GM23338 (cell line): ENCODE data around the gene PERCC1. TPM values are rescaled to one million over a fixed set of nuclear protein-coding genes. Genes with fewer than 3 reads are reported as not detected.

Experiments used
- ATAC-seq: fragments of 200-7000 bp; cut with Tn5 transposase; 3 replicates; pipeline ENCODE4 v1.9.1; 2020
- DNase-seq: peaks from one replicate; pipeline ENCODE4 v3.0.0-alpha.2; 2015; ENCODE audit warnings: low spot score
- H2AFZ ChIP-seq: fragments of 200-600 bp; sonication (generic); 2 replicates; pipeline ENCODE4 v1.8.0; 2016; ENCODE audit warnings: antibody characterized with exemption, mild to moderate bottlenecking, moderate library complexity
- H3F3A ChIP-seq: fragments of 200-600 bp; sonication (generic); replicated peaks from 2 replicates; pipeline ENCODE4 v1.8.0; 2017; ENCODE audit warnings: antibody characterized with exemption, mixed run types, low read depth
- H3K27ac ChIP-seq: fragments of 200-600 bp; sonication (generic); 2 replicates; pipeline ENCODE4 v1.6.1; 2016; ENCODE audit warnings: low read depth
- H3K27me3 ChIP-seq: fragments of 200-600 bp; sonication (generic); 2 replicates; pipeline ENCODE4 v1.8.0; 2016; ENCODE audit warnings: mild to moderate bottlenecking, mixed run types, moderate library complexity; ENCODE audit not compliant: insufficient read depth
- H3K36me3 ChIP-seq: fragments of 200-600 bp; sonication (generic); 2 replicates; pipeline ENCODE4 v1.8.0; 2016; ENCODE audit warnings: mild to moderate bottlenecking; ENCODE audit not compliant: insufficient read depth
- H3K4me1 ChIP-seq: fragments of 200-600 bp; sonication (generic); 2 replicates; pipeline ENCODE4 v1.8.0; 2016; ENCODE audit warnings: mild to moderate bottlenecking, moderate library complexity; ENCODE audit not compliant: insufficient read depth
- H3K4me2 ChIP-seq: fragments of 200-600 bp; sonication (generic); 2 replicates; pipeline ENCODE4 v1.7.1; 2017; ENCODE audit warnings: mixed run types
- H3K4me3 ChIP-seq: fragments of 200-600 bp; sonication (generic); 2 replicates; pipeline ENCODE4 v1.6.1; 2016; ENCODE audit warnings: mixed run types
- H3K79me2 ChIP-seq: fragments of 200-600 bp; sonication (generic); replicated peaks from 2 replicates; pipeline ENCODE4 v1.8.0; 2017; ENCODE audit warnings: mild to moderate bottlenecking; ENCODE audit not compliant: insufficient read depth
- H3K9me2 ChIP-seq: fragments of 200-600 bp; sonication (generic); 2 replicates; pipeline ENCODE4 v1.8.0; 2017; ENCODE audit not compliant: insufficient read depth
- H4K20me1 ChIP-seq: fragments of 200-600 bp; sonication (generic); replicated peaks from 2 replicates; pipeline ENCODE4 v1.8.0; 2017; ENCODE audit warnings: mild to moderate bottlenecking; ENCODE audit not compliant: insufficient read depth
- H3K27ac Mint-ChIP-seq: 2 replicates; pipeline ENCODE4 v1.8.0; 2020; ENCODE audit warnings: inconsistent platforms, mild to moderate bottlenecking, moderate library complexity, mixed read lengths
- H3K27me3 Mint-ChIP-seq: 3 replicates; pipeline ENCODE4 v1.8.0; 2022; ENCODE audit warnings: low read depth, mild to moderate bottlenecking, moderate library complexity, mixed read lengths, inconsistent platforms; ENCODE audit not compliant: insufficient read depth, poor library complexity
- H3K36me3 Mint-ChIP-seq: 3 replicates; pipeline ENCODE4 v1.8.0; 2021; ENCODE audit warnings: low read depth, mild to moderate bottlenecking, inconsistent platforms, moderate library complexity, mixed read lengths
- H3K4me1 Mint-ChIP-seq: 3 replicates; pipeline ENCODE4 v1.8.0; 2020; ENCODE audit warnings: mild to moderate bottlenecking, inconsistent platforms, mixed read lengths
- H3K4me3 Mint-ChIP-seq: 3 replicates; pipeline ENCODE4 v1.8.0; 2021; ENCODE audit warnings: moderate library complexity, mild to moderate bottlenecking, inconsistent platforms, mixed read lengths
- H3K9me3 Mint-ChIP-seq: 3 replicates; pipeline ENCODE4 v1.8.0; 2020; ENCODE audit warnings: moderate library complexity, mild to moderate bottlenecking, inconsistent platforms, mixed read lengths
- CREB1 ChIP-seq: fragments of 250-450 bp; sonication (Bioruptor Pico); IDR thresholded peaks from 2 replicates; pipeline ENCODE4 v1.5.0; 2020; ENCODE audit warnings: low read depth, mild to moderate bottlenecking, moderate library complexity
- CTCF ChIP-seq, 2 experiments: fragments of 200-600 bp in 1 of 2; sonication (generic) in 1 of 2; conservative IDR thresholded peaks; 2 replicates each; pipeline versions ENCODE4 v1.5.1 to v1.6.1; 2016 to 2017; ENCODE audit warnings: antibody characterized with exemption in 2 of 2, low read depth in 2 of 2, mild to moderate bottlenecking in 2 of 2, moderate library complexity in 1 of 2
- ETS1 ChIP-seq: IDR thresholded peaks from 2 replicates; pipeline ENCODE4 v1.6.1; 2016; ENCODE audit warnings: antibody characterized with exemption
- EZH2 ChIP-seq: fragments of 200-600 bp; sonication (generic); IDR thresholded peaks from one replicate; pipeline ENCODE4 v1.8.0; 2017; ENCODE audit warnings: antibody characterized with exemption, mild to moderate bottlenecking, low read depth; ENCODE audit not compliant: unreplicated experiment
- EZH2phosphoT487 ChIP-seq: fragments of 200-600 bp; sonication (generic); IDR thresholded peaks from one replicate; pipeline ENCODE4 v1.8.1; 2018; ENCODE audit warnings: antibody characterized with exemption; ENCODE audit not compliant: unreplicated experiment
- JUNB ChIP-seq: IDR thresholded peaks from one replicate; pipeline ENCODE4 v1.6.1; 2016; ENCODE audit warnings: antibody characterized with exemption; ENCODE audit not compliant: unreplicated experiment
- NANOG ChIP-seq: IDR thresholded peaks from 2 replicates; pipeline ENCODE4 v1.6.1; 2016; ENCODE audit warnings: antibody characterized with exemption, borderline replicate concordance
- POLR2AphosphoS5 ChIP-seq: IDR thresholded peaks from 2 replicates; pipeline ENCODE4 v1.6.1; 2016; ENCODE audit warnings: antibody characterized with exemption, low read depth
- STAT1 ChIP-seq: IDR thresholded peaks from one replicate; pipeline ENCODE4 v1.6.1; 2016; ENCODE audit warnings: antibody characterized with exemption; ENCODE audit not compliant: unreplicated experiment
- ZNF114 ChIP-seq: fragments of 250-450 bp; sonication (Bioruptor Pico); IDR thresholded peaks from 2 replicates; pipeline ENCODE4 v1.5.0; 2020; ENCODE audit warnings: mild to moderate bottlenecking, moderate library complexity
- ZNF331 ChIP-seq: fragments of 250-450 bp; sonication (Bioruptor Pico); IDR thresholded peaks from 2 replicates; pipeline ENCODE4 v1.5.0; 2020; ENCODE audit warnings: low read depth, mild to moderate bottlenecking, moderate library complexity
- polyA plus RNA-seq: library from polyadenylated mRNA; unstranded; fragments of >200 nt; fragmentation: Nextera tagmentation; extraction: Ambion mirVana; gene quantifications from 2 replicates; pipeline ENCODE4 v1.2.1, GENCODE V29; 2016
- total RNA-seq: library from RNA; depleted of rRNA; stranded (reverse); fragments of >200 nt; shearing (Covaris generic); gene quantifications from 2 replicates; pipeline ENCODE4 v1.2.3, GENCODE V29; 2014
- TF ChIP-seq, protein P1 (sequence below): IDR thresholded peaks from one replicate; pipeline ENCODE4 v1.6.1; 2018; ENCODE audit warnings: antibody characterized with exemption; ENCODE audit not compliant: unreplicated experiment
- TF ChIP-seq, protein P2 (sequence below): fragments of 250-450 bp; sonication (Bioruptor Pico); IDR thresholded peaks from 2 replicates; pipeline ENCODE4 v1.5.0; 2020; ENCODE audit warnings: mild to moderate bottlenecking, moderate library complexity

The PERCC1 gene
- total and polyA plus RNA-seq, 2 experiments from 2014 or later = not detected

DNA sequence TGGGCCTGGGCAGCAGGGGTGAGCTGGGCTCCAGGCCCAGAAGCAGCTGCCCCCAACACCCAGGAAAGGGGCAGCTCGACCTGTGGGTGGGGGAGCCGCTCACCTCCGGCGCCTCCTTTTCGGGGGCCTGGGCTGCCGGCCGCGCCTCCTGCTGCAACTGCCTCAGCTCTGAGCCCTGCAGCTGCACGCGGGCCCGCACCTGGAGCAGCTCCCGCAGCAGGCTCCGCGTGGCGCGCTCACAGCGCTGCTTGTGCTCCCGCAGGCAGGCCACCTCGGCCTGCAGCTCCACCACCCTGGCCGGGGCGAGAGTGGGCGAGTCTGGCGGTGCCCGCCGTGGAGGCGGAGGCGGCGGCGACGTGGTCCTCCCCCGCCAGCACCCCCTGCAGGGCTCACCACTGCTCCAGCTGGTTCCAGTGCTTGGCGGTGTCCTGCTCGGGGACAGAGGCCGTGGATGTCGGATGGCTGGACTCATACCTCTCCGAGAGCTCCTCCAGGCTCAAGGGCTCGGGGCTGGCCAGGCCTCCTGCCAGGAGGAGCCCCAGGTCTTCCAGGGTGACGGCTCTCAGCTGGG, 12.6 kb downstream of the PERCC1 start:
- no peaks in the 10 kb centered on the region for H3K9me3 Mint-ChIP-seq
- no peaks in the 10 kb centered on the region for H3K27me3 ChIP-seq

More for the DNA sequence above, 12.6 kb downstream of the PERCC1 start:
- no peak overlapping the region for H3K4me3 ChIP-seq
- no peak overlapping the region for H3K27ac ChIP-seq
- H3K4me1 Mint-ChIP-seq = no peaks in the 10 kb centered on the region
- no peaks in the 10 kb centered on the region for H3K9me2 ChIP-seq
- TF ChIP-seq, protein P1, sequence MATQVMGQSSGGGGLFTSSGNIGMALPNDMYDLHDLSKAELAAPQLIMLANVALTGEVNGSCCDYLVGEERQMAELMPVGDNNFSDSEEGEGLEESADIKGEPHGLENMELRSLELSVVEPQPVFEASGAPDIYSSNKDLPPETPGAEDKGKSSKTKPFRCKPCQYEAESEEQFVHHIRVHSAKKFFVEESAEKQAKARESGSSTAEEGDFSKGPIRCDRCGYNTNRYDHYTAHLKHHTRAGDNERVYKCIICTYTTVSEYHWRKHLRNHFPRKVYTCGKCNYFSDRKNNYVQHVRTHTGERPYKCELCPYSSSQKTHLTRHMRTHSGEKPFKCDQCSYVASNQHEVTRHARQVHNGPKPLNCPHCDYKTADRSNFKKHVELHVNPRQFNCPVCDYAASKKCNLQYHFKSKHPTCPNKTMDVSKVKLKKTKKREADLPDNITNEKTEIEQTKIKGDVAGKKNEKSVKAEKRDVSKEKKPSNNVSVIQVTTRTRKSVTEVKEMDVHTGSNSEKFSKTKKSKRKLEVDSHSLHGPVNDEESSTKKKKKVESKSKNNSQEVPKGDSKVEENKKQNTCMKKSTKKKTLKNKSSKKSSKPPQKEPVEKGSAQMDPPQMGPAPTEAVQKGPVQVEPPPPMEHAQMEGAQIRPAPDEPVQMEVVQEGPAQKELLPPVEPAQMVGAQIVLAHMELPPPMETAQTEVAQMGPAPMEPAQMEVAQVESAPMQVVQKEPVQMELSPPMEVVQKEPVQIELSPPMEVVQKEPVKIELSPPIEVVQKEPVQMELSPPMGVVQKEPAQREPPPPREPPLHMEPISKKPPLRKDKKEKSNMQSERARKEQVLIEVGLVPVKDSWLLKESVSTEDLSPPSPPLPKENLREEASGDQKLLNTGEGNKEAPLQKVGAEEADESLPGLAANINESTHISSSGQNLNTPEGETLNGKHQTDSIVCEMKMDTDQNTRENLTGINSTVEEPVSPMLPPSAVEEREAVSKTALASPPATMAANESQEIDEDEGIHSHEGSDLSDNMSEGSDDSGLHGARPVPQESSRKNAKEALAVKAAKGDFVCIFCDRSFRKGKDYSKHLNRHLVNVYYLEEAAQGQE = no peak
- TF ChIP-seq EZH2 (no peak), ZNF114 (CRISPR knock-in tag) (no peak), JUNB (no peak), ETS1 (no peak), NANOG (no peak), POLR2AphosphoS5 (no peak), CREB1 (CRISPR knock-in tag) (no peak), EZH2phosphoT487 (no peak), STAT1 (no peak), CTCF (conservative IDR thresholded peaks at IDR 0.05; ENCODE audit: low read depth in 2 of 2) (no peak), ZNF331 (no peak)
- TF ChIP-seq, protein P2, sequence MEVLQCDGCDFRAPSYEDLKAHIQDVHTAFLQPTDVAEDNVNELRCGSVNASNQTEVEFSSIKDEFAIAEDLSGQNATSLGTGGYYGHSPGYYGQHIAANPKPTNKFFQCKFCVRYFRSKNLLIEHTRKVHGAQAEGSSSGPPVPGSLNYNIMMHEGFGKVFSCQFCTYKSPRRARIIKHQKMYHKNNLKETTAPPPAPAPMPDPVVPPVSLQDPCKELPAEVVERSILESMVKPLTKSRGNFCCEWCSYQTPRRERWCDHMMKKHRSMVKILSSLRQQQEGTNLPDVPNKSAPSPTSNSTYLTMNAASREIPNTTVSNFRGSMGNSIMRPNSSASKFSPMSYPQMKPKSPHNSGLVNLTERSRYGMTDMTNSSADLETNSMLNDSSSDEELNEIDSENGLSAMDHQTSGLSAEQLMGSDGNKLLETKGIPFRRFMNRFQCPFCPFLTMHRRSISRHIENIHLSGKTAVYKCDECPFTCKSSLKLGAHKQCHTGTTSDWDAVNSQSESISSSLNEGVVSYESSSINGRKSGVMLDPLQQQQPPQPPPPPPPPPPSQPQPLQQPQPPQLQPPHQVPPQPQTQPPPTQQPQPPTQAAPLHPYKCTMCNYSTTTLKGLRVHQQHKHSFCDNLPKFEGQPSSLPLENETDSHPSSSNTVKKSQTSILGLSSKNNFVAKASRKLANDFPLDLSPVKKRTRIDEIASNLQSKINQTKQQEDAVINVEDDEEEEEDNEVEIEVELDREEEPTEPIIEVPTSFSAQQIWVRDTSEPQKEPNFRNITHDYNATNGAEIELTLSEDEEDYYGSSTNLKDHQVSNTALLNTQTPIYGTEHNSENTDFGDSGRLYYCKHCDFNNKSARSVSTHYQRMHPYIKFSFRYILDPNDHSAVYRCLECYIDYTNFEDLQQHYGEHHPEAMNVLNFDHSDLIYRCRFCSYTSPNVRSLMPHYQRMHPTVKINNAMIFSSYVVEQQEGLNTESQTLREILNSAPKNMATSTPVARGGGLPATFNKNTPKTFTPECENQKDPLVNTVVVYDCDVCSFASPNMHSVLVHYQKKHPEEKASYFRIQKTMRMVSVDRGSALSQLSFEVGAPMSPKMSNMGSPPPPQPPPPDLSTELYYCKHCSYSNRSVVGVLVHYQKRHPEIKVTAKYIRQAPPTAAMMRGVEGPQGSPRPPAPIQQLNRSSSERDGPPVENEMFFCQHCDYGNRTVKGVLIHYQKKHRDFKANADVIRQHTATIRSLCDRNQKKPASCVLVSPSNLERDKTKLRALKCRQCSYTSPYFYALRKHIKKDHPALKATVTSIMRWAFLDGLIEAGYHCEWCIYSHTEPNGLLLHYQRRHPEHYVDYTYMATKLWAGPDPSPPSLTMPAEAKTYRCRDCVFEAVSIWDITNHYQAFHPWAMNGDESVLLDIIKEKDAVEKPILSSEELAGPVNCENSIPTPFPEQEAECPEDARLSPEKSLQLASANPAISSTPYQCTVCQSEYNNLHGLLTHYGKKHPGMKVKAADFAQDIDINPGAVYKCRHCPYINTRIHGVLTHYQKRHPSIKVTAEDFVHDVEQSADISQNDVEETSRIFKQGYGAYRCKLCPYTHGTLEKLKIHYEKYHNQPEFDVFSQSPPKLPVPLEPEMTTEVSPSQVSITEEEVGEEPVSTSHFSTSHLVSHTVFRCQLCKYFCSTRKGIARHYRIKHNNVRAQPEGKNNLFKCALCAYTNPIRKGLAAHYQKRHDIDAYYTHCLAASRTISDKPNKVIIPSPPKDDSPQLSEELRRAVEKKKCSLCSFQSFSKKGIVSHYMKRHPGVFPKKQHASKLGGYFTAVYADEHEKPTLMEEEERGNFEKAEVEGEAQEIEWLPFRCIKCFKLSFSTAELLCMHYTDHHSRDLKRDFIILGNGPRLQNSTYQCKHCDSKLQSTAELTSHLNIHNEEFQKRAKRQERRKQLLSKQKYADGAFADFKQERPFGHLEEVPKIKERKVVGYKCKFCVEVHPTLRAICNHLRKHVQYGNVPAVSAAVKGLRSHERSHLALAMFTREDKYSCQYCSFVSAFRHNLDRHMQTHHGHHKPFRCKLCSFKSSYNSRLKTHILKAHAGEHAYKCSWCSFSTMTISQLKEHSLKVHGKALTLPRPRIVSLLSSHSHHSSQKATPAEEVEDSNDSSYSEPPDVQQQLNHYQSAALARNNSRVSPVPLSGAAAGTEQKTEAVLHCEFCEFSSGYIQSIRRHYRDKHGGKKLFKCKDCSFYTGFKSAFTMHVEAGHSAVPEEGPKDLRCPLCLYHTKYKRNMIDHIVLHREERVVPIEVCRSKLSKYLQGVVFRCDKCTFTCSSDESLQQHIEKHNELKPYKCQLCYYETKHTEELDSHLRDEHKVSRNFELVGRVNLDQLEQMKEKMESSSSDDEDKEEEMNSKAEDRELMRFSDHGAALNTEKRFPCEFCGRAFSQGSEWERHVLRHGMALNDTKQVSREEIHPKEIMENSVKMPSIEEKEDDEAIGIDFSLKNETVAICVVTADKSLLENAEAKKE (CRISPR knock-in tag) = no peak
- H3K4me3 Mint-ChIP-seq = no peak overlapping the region
- no peak overlapping the region for H2AFZ ChIP-seq
- H3K36me3 ChIP-seq = no peaks in the 10 kb centered on the region
- no peaks in the 10 kb centered on the region for H3K4me1 ChIP-seq
- DNase-seq (no peak), ATAC-seq (peak; percentile 52)
- H3K27me3 Mint-ChIP-seq = peaks cover 2% of the 10 kb centered on the region
- no peak overlapping the region for H3K27ac Mint-ChIP-seq
- H4K20me1 ChIP-seq = no peaks in the 10 kb centered on the region
- H3F3A ChIP-seq = no peaks in the 10 kb centered on the region
- H3K4me2 ChIP-seq = no peak overlapping the region
- no peaks in the 10 kb centered on the region for H3K79me2 ChIP-seq
- no peaks in the 10 kb centered on the region for H3K36me3 Mint-ChIP-seq
